Glutamatergic neuron (in vitro differentiated cells): ENCODE data around the gene SH2D4B. TPM values are rescaled to one million over a fixed set of nuclear protein-coding genes. Genes with fewer than 3 reads are reported as not detected.

Source experiments
- DNase-seq: peaks from one replicate; pipeline ENCODE4 v3.0.0; 2022
- H3K27ac Mint-ChIP-seq: one replicate; pipeline ENCODE4 v1.8.0; 2020; ENCODE audit warnings: mild to moderate bottlenecking, mixed read lengths, inconsistent platforms; ENCODE audit not compliant: unreplicated experiment
- H3K27me3 Mint-ChIP-seq: one replicate; pipeline ENCODE4 v1.8.0; 2020; ENCODE audit warnings: mild to moderate bottlenecking, moderate library complexity, mixed read lengths, inconsistent platforms; ENCODE audit not compliant: unreplicated experiment
- H3K36me3 Mint-ChIP-seq: one replicate; pipeline ENCODE4 v1.8.0; 2020; ENCODE audit warnings: mild to moderate bottlenecking, mixed read lengths, inconsistent platforms; ENCODE audit not compliant: unreplicated experiment
- H3K4me1 Mint-ChIP-seq: one replicate; pipeline ENCODE4 v1.8.0; 2020; ENCODE audit warnings: mild to moderate bottlenecking, low read depth, mixed read lengths, inconsistent platforms; ENCODE audit not compliant: unreplicated experiment
- H3K4me3 Mint-ChIP-seq: one replicate; pipeline ENCODE4 v1.8.0; 2020; ENCODE audit warnings: mild to moderate bottlenecking, mixed read lengths, inconsistent platforms; ENCODE audit not compliant: unreplicated experiment
- H3K9me3 Mint-ChIP-seq: one replicate; pipeline ENCODE4 v1.8.0; 2020; ENCODE audit warnings: mild to moderate bottlenecking, moderate library complexity, mixed read lengths, inconsistent platforms; ENCODE audit not compliant: unreplicated experiment
- total RNA-seq: library from RNA; stranded (reverse); fragmentation: NEBNext Ultra II Directional; extraction: Animal tissue kit (Norgen Biotek cat#: 25700); gene quantifications from one replicate; pipeline ENCODE4 v1.2.1, GENCODE V29; 2021; ENCODE audit not compliant: unreplicated experiment
- TF ChIP-seq, protein P1 (sequence below): fragments of 200-600 bp; sonication (generic); IDR thresholded peaks from one replicate; pipeline ENCODE4 v1.5.0; 2021; ENCODE audit not compliant: partially characterized antibody, unreplicated experiment

The SH2D4B gene
- total RNA-seq, 1 donor from 2014 or later: 0.12 TPM

- no peaks in the 10 kb centered on the region for H3K9me3 Mint-ChIP-seq
- H3K27ac Mint-ChIP-seq: no peak overlapping the region
- peaks cover 6% of the 10 kb centered on the region for H3K27me3 Mint-ChIP-seq
- peaks cover 8% of the 10 kb centered on the region for H3K36me3 Mint-ChIP-seq
- no peaks in the 10 kb centered on the region for H3K4me1 Mint-ChIP-seq
- TF ChIP-seq, protein P1, sequence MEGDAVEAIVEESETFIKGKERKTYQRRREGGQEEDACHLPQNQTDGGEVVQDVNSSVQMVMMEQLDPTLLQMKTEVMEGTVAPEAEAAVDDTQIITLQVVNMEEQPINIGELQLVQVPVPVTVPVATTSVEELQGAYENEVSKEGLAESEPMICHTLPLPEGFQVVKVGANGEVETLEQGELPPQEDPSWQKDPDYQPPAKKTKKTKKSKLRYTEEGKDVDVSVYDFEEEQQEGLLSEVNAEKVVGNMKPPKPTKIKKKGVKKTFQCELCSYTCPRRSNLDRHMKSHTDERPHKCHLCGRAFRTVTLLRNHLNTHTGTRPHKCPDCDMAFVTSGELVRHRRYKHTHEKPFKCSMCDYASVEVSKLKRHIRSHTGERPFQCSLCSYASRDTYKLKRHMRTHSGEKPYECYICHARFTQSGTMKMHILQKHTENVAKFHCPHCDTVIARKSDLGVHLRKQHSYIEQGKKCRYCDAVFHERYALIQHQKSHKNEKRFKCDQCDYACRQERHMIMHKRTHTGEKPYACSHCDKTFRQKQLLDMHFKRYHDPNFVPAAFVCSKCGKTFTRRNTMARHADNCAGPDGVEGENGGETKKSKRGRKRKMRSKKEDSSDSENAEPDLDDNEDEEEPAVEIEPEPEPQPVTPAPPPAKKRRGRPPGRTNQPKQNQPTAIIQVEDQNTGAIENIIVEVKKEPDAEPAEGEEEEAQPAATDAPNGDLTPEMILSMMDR: no peak
- no peak for DNase-seq
- no peak overlapping the region for H3K4me3 Mint-ChIP-seq
These were observed 42.3 kb downstream of the SH2D4B start for GRCh38 chr10:80579849-80580637.

GRCh38 chr10:80580638-80581468 is 43.2 kb downstream of the SH2D4B start:
- no peak for DNase-seq
- peaks cover 6% of the 10 kb centered on the region for H3K27me3 Mint-ChIP-seq
- H3K27ac Mint-ChIP-seq: no peak overlapping the region
- peaks cover 8% of the 10 kb centered on the region for H3K36me3 Mint-ChIP-seq
- TF ChIP-seq, protein P1: no peak
- H3K9me3 Mint-ChIP-seq: no peaks in the 10 kb centered on the region
- no peak overlapping the region for H3K4me3 Mint-ChIP-seq
- H3K4me1 Mint-ChIP-seq: no peaks in the 10 kb centered on the region

DNA sequence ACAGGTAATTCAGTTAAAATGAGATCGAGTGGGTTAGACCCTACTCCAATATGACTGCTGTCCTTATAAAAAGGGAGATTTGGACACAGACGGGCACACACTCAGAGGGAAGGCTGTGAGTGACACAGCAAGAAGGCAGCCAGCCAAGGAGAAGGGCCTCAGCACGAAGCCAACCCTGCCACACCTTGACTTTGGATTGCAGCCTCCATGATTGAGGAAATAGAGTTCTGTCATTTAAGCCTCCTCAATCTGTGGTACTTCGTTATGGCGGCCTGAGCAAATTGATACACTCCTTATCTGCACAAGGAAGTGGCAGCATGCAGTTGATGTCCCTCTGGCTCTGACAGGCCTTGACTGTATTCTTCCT is 43.8 kb downstream of the SH2D4B start:
- Mint-ChIP-seq H3K27ac (no peak overlapping the region), H3K36me3 (peaks cover 8% of the 10 kb centered on the region), H3K9me3 (no peaks in the 10 kb centered on the region), H3K27me3 (peaks cover 6% of the 10 kb centered on the region), H3K4me1 (no peaks in the 10 kb centered on the region), H3K4me3 (no peak overlapping the region)
- no peak for DNase-seq
- TF ChIP-seq, protein P1: no peak

DNA sequence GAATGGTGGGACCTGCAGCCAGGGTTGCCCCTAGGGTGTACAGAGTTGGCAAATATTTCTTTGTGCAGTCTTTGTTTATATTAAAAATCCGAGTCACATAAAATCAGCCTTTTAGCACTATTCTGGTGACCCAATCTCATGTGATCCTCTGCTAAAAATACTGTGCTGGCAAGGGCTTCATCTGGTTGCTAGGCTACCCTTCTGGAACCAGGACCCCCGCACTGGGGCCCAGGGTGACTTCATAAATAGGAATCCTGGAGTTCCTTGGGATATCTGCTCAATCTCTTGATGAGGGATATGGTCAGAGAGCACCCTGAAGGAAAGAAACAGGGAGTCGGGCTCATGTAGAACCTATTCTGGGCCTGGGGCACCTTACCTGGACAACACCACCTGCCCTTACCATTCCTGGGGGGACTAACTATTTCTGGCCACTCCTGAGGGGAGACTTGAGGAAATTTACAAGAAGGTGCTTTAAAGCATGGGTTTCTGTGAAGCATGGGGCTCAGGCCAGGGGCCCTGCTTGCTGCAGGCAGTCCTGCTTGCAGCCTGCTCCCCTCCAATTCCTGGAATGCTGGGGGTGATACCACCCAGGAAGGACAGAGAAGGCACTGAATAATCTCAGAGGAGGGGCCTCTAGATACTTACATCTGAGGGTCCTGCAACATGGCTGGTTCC is 44.7 kb downstream of the SH2D4B start:
- Mint-ChIP-seq H3K27me3 (peaks cover 6% of the 10 kb centered on the region), H3K36me3 (peaks cover 12% of the 10 kb centered on the region), H3K4me1 (no peaks in the 10 kb centered on the region), H3K9me3 (no peaks in the 10 kb centered on the region), H3K27ac (no peak overlapping the region), H3K4me3 (no peak overlapping the region)
- DNase-seq: no peak
- TF ChIP-seq, protein P1: no peak
